Activated naive CD8-positive, alpha-beta T cell treated with anti-CD3 and anti-CD28 coated beads, Interleukin-2, amount 50 U/mL, for 24 hours (primary cell): ENCODE data around the gene RIT2.
"Not testable (repeated sequence)": the region's sequence is repeated elsewhere in the genome, so short reads cannot be mapped to it uniquely, and the experiment has no call there.

Experiments
- ATAC-seq: fragments of 150-1000 bp; cut with Tn5 transposase; one replicate; pipeline ENCODE4 v1.10.0; 2021
- DNase-seq: peaks from one replicate; pipeline ENCODE4 v3.0.0; 2021
- H3K27ac Mint-ChIP-seq: one replicate; pipeline ENCODE4 v1.8.0; 2021; ENCODE audit warnings: mild to moderate bottlenecking, mixed read lengths
- H3K27me3 Mint-ChIP-seq: one replicate; pipeline ENCODE4 v1.8.0; 2021; ENCODE audit warnings: mixed read lengths
- H3K36me3 Mint-ChIP-seq: one replicate; pipeline ENCODE4 v1.8.0; 2021; ENCODE audit warnings: low read depth, mixed read lengths
- H3K4me1 Mint-ChIP-seq: one replicate; pipeline ENCODE4 v1.8.0; 2021; ENCODE audit warnings: mixed read lengths
- H3K4me3 Mint-ChIP-seq: one replicate; pipeline ENCODE4 v1.8.0; 2021; ENCODE audit warnings: mild to moderate bottlenecking, moderate library complexity, mixed read lengths
- H3K9me3 Mint-ChIP-seq: one replicate; pipeline ENCODE4 v1.8.0; 2021; ENCODE audit warnings: mixed read lengths

The RIT2 gene

DNA sequence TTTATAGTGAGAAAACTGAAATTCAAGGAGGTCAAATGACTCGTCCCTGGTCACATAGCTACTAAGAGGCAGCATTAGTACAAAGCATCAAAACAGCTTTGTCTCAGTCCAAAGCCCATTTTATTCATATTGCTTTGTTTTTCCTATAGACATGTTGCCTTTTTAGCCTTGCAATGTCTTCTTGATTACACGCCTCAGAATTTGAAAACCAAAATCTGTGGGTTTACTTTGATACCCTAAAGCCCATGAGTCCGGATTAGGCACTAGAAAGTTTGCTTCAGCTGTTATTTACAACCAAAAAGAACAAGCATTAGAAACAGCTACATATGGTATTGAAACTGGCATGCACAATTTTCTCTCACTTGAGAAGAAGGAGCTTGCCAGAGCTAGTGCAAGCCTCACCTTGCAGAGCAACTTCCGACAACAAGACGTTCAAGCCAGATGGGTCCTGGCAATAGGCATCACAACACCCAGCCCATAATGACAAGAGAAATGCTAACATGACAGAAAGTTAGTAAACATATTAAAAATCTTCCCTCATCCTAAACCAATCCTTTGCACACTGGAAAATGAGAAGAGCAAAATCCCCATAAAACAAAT is 276.8 kb downstream of the RIT2 start:
- H3K9me3 Mint-ChIP-seq = peaks cover 4% of the 10 kb centered on the region
- H3K4me3 Mint-ChIP-seq = no peak overlapping the region

DNA sequence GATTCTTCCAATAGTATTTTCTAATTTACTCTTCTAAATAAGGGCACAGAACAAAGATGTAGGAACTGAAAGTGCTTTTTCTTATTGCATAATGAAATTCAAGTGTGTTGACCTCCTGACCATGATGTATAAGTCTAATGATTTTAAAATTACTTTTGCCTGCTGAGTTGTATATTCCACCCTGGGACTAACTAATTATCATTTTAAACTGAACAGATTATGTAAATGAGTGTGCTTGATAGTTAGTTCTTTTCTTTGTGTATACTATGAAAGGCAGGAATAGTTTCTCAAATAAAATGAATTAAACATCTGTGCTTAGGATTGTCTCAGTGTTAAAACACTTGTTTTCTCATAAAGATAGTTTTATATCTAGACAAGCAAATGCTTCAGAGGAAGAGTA is 284.5 kb downstream of the RIT2 start:
- peaks cover 9% of the 10 kb centered on the region for H3K9me3 Mint-ChIP-seq
- no peaks in the 10 kb centered on the region for H3K36me3 Mint-ChIP-seq
- H3K27ac Mint-ChIP-seq = no peak overlapping the region
- DNase-seq (no peak), ATAC-seq (no peak)
- peaks cover 2% of the 10 kb centered on the region for H3K27me3 Mint-ChIP-seq
- H3K4me3 Mint-ChIP-seq = no peak overlapping the region
- no peaks in the 10 kb centered on the region for H3K4me1 Mint-ChIP-seq

More for the DNA sequence above, 276.8 kb downstream of the RIT2 start:
- H3K27me3 Mint-ChIP-seq = no peaks in the 10 kb centered on the region
- no peak overlapping the region for H3K27ac Mint-ChIP-seq
- DNase-seq (no peak), ATAC-seq (no peak)
- H3K4me1 Mint-ChIP-seq = no peaks in the 10 kb centered on the region
- H3K36me3 Mint-ChIP-seq = no peaks in the 10 kb centered on the region

DNA sequence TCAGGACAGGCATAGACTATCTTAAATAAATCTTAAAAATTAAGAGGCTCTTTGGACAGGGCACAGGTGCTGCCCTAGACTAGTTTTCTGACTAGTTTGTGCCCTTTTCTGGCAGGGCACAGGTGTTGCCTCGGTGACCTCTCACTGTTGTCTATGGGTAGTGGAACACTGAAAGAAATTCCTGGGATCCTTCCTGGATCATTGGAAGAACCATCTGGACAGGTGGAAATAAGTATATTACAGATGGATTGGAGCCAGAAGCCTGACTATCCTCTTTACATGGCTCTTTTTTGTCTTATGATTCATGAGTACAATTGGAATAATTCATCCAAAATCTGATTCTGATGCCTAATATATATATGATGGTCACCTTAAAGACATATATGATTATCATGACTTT is 286.6 kb downstream of the RIT2 start:
- Mint-ChIP-seq H3K4me3 (no peak overlapping the region), H3K4me1 (no peaks in the 10 kb centered on the region), H3K36me3 (no peaks in the 10 kb centered on the region), H3K9me3 (peaks cover 9% of the 10 kb centered on the region), H3K27me3 (peaks cover 2% of the 10 kb centered on the region), H3K27ac (no peak overlapping the region)
- ATAC-seq = no peak
- no peak for DNase-seq

DNA sequence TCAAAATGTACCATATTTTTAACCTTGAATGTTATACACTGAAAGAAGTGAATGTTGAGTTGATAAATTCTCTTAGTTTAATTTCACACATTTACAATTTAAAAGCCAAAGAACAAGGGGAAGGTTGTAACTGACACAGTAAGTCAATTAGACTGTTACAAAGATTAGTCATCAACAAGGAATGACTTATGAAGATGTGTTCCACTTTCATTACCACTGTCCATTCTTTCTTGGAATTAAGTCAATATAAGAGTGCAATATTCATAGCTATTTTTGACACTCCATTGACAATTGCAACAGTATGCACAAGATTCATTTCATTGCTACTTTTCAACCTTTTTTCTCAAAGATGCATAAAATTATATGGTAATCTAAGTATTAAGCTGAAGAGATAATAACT is 291.3 kb downstream of the RIT2 start:
- Mint-ChIP-seq H3K9me3 (no peaks in the 10 kb centered on the region), H3K36me3 (no peaks in the 10 kb centered on the region), H3K27me3 (no peaks in the 10 kb centered on the region), H3K4me3 (no peak overlapping the region), H3K4me1 (no peaks in the 10 kb centered on the region), H3K27ac (no peak overlapping the region)
- no peak for DNase-seq
- ATAC-seq = no peak

DNA sequence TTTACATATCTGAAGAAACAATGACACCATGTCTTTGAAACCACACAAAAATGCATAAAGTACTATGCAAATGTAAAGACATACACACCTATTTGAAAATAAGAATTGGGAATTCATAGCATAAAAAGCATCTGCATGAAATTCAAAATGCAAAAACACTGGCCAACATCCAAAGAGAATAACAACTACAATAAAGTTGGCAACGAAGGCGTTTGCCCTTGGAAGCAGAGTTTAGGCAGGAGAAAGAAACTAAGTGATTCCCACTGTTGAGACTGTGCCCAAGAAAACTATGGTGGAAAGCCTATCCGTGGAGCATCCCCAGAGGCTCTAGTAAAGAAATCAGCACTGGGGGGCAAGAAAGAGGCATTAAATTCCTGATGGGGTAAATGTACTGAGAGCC is 292.8 kb downstream of the RIT2 start:
- H3K9me3 Mint-ChIP-seq = no peaks in the 10 kb centered on the region
- no peak overlapping the region for H3K4me3 Mint-ChIP-seq
- H3K27ac Mint-ChIP-seq = no peak overlapping the region
- no peaks in the 10 kb centered on the region for H3K4me1 Mint-ChIP-seq
- DNase-seq (no peak), ATAC-seq (no peak)
- no peaks in the 10 kb centered on the region for H3K27me3 Mint-ChIP-seq
- no peaks in the 10 kb centered on the region for H3K36me3 Mint-ChIP-seq

DNA sequence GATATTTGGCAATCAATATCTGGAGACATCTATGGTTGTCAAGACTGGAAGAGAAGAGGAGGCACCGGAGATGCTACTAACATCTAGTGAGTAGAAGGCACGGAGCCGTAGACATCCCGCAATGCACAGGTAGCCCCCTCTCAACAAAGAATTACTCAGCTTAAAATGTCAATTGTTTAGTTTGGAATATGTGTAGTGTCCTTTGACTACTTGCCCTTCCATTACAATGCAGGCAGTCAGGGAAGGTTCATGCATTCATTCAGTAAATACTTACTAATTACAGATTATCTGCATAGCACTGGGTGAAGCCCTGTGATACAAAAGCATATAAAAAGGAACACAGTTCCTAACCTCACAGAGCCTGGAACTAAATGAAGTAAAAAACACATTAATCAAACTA is 294.0 kb downstream of the RIT2 start:
- H3K4me1 Mint-ChIP-seq = no peaks in the 10 kb centered on the region
- no peaks in the 10 kb centered on the region for H3K27me3 Mint-ChIP-seq
- H3K27ac Mint-ChIP-seq = no peak overlapping the region
- no peak overlapping the region for H3K4me3 Mint-ChIP-seq
- ATAC-seq (no peak), DNase-seq (no peak)
- H3K36me3 Mint-ChIP-seq = no peaks in the 10 kb centered on the region
- H3K9me3 Mint-ChIP-seq = no peaks in the 10 kb centered on the region

DNA sequence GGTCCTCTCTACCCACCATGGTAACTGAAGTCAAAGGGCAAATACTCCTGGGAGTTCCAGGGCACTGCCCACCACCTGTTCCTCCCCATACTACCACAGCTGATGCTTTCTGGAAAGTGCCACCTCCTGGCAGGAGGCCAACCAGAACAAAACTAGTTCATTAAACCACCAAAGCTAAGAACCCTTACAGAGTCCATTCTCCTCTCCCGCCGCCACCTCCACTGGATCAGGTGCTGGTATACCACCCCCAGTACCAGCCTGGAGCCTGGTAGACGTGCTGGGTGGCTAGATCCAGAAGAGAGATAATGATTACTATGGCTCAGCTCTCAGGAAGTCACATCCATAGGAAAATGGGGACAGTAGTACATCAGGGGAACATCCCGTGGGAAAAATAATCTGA is 300.9 kb downstream of the RIT2 start:
- H3K9me3 Mint-ChIP-seq = peaks cover 9% of the 10 kb centered on the region
- H3K4me1 Mint-ChIP-seq = no peaks in the 10 kb centered on the region
- no peak for DNase-seq
- H3K27ac Mint-ChIP-seq = no peak overlapping the region
- no peak overlapping the region for H3K4me3 Mint-ChIP-seq
- ATAC-seq = no peak
- H3K27me3 Mint-ChIP-seq = no peaks in the 10 kb centered on the region
- H3K36me3 Mint-ChIP-seq = no peaks in the 10 kb centered on the region

DNA sequence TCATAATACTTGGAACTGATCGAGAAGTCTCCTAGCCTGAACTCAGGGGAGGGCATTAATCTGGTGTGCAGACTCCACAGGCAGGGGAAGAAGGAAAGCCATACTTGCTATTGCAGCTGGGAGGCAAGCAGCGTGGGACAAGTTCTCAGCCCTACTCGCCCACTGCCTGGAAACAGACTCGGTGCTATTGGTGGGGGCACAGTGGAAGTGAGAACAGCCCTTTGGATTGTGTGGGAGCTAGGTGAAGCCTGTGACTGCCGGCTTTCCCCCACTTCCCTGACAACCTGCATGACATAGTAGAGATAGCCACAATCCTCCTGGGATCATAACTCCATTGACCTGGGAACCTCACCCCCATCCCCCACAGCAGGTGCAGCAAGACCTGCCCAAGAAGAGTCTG is 301.3 kb downstream of the RIT2 start:
- no peaks in the 10 kb centered on the region for H3K4me1 Mint-ChIP-seq
- no peaks in the 10 kb centered on the region for H3K27me3 Mint-ChIP-seq
- H3K27ac Mint-ChIP-seq = no peak overlapping the region
- no peaks in the 10 kb centered on the region for H3K36me3 Mint-ChIP-seq
- H3K4me3 Mint-ChIP-seq = no peak overlapping the region
- DNase-seq = no peak
- peaks cover 9% of the 10 kb centered on the region for H3K9me3 Mint-ChIP-seq
- no peak for ATAC-seq

DNA sequence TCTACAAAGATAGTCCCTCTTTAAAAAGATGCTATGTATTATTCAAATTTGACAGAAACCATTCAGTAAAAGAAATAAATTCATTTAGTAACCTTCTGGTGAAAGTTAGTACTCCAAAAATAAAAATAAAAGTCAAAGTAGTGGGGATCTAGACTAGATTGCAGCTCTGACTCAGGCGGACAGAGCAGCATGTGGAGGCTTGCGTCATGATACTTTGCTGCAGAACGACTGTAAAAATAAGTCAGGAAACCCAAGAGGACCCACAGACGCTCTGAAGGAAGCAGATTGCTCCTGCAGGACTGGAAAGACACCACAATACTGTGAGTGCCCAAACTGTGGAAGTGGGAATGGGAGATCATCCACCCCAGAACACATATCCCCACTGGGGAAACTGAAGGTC is 301.9 kb downstream of the RIT2 start:
- ATAC-seq = no peak
- Mint-ChIP-seq H3K9me3 (peaks cover 9% of the 10 kb centered on the region), H3K27me3 (no peaks in the 10 kb centered on the region), H3K4me3 (no peak overlapping the region), H3K36me3 (no peaks in the 10 kb centered on the region), H3K4me1 (no peaks in the 10 kb centered on the region), H3K27ac (no peak overlapping the region)
- no peak for DNase-seq

DNA sequence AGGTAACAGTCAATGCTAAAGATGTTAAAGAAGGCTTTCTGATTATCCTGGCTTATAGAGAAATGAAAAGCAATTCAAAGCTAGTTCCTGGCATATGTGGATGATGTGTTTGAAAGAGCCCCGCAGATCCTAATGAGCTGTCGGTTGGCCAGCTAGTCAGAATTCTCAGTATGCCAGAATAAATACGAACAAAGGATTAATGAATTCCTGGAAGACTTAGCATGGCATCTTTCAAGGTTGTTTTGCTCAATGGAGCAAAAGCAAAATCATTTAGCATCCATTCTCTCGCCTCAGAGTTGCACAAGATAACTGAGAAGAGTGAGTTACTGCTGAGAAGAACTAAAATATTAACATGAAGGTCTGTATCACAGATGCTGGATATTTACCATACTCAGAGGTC is 307.6 kb downstream of the RIT2 start:
- Mint-ChIP-seq H3K4me3 (no peak overlapping the region), H3K27me3 (no peaks in the 10 kb centered on the region), H3K9me3 (peaks cover 9% of the 10 kb centered on the region), H3K36me3 (no peaks in the 10 kb centered on the region), H3K4me1 (no peaks in the 10 kb centered on the region), H3K27ac (no peak overlapping the region)
- DNase-seq = no peak
- ATAC-seq = no peak

DNA sequence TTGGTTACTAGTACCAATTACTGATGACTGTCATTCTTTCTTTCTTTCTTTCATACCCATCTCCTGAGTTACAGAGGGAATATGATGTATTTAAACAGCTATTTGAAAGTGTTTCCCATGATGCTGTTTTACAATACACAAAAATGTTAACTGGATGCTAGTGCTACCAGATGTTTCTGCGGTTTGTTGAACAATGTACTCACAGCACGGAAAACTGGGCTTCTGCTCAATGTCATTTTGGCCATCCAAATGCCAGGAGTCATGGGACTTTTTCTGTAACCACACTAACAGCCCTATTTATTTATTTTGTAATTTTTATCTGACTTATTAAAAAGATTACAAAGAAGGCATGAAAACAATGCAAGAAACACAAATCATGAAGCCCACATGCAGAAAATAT is 313.8 kb downstream of the RIT2 start:
- Mint-ChIP-seq H3K4me3 (no peak overlapping the region), H3K36me3 (no peaks in the 10 kb centered on the region), H3K9me3 (peaks cover 4% of the 10 kb centered on the region), H3K4me1 (no peaks in the 10 kb centered on the region), H3K27me3 (no peaks in the 10 kb centered on the region), H3K27ac (no peak overlapping the region)
- DNase-seq (no peak), ATAC-seq (no peak)

DNA sequence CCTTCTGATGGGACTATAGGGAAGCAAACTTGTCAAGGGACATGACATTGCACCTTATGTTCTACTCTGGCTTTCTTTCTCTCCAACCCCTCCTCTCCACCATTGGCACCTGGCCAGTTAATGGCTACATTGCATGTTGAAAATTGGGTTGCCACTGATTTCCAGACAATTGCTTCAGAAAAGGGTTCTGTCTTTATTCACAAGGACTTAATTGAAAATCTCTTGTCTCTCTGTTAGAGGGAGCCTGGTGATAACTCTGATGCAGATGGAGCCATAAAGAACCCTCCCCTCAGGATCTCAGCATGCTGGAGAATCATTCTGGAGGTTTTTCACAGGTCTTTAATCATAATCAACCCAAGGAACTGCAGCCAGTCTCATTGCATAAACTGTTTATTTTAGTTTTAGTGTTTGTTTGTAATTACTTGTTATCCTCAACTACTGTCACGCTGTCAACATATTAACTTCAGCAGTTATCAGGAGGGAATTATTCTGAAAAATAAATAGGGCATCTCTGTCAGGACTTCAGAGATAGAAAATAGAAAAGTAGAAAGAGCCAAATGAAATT is 316.8 kb downstream of the RIT2 start:
- Mint-ChIP-seq H3K4me1 (no peaks in the 10 kb centered on the region), H3K4me3 (no peak overlapping the region)

DNA sequence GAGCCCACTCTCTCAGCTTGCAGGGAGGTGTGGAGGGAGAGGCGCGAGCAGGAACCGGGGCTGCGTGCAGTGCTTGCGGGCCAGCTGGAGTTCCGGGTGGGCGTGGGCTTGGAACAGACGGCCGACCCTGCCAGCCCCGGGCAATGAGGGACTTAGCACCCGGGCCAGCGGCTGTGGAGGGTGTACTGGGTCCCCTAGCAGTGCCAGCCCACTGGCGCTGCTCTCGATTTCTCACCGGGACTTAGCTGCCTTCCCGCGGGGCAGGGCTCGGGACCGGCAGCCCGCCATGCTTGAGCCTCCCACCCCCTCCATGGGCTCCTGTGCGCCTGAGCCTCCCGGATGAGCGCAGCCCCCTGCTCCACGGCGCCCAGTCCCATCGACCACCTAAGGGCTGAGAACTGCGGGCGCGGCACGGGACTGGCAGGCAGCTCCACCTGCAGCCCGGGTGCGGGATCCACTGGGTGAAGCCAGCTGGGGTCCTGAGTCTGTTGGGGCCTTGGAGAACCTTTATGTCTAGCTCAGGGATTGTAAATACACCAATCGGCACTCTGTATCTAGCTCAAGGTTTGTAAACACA is 320.2 kb downstream of the RIT2 start:
- not testable (repeated sequence) for H3K27ac Mint-ChIP-seq, ATAC-seq, H3K9me3 Mint-ChIP-seq, H3K27me3 Mint-ChIP-seq, H3K4me1 Mint-ChIP-seq, H3K4me3 Mint-ChIP-seq, H3K36me3 Mint-ChIP-seq, DNase-seq

More for the DNA sequence above, 316.8 kb downstream of the RIT2 start:
- DNase-seq (no peak), ATAC-seq (no peak)
- Mint-ChIP-seq H3K36me3 (no peaks in the 10 kb centered on the region), H3K9me3 (peaks cover 4% of the 10 kb centered on the region), H3K27me3 (no peaks in the 10 kb centered on the region), H3K27ac (no peak overlapping the region)

DNA sequence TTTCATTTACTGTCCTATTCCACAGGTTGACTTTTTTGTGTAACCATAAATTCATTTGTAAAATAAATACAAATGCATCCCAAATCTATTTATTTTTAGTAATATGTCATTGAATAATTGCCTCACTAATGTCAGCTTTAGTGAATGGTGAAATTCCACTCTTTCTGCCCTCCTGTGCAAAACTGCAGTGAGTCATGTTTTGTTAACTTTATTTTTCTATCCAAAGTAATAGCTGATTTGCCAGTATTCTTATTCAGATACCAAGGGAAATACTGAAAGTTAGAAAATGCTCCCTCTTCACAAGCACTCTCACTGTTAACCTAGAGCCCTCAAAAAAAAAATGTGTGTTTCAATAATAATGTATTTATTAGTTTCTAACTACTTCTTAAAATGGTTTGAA is 322.8 kb downstream of the RIT2 start:
- Mint-ChIP-seq H3K4me1 (no peaks in the 10 kb centered on the region), H3K27me3 (no peaks in the 10 kb centered on the region), H3K4me3 (no peak overlapping the region), H3K9me3 (peaks cover 4% of the 10 kb centered on the region), H3K36me3 (no peaks in the 10 kb centered on the region), H3K27ac (no peak overlapping the region)
- DNase-seq = no peak
- ATAC-seq = no peak

DNA sequence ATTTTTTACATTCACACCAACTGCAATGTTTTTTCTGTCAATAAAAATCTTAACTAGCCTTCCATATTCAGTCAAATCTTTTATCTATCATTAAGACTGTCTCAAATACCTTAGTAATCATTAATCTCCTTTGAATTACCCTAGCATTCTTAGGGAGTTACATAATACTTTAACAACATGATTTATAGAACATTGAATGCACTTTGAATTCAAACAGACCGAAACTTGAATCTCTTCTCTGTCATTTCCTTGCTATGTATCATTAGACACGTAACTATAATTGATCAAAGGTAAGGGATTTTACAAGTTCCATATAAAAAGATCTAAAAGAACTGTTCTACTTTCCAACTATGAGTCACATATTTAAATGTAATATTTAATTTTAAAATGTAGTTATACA is 330.9 kb downstream of the RIT2 start:
- ATAC-seq = no peak
- Mint-ChIP-seq H3K27me3 (no peaks in the 10 kb centered on the region), H3K4me1 (no peaks in the 10 kb centered on the region), H3K9me3 (peaks cover 8% of the 10 kb centered on the region), H3K36me3 (no peaks in the 10 kb centered on the region), H3K27ac (no peak overlapping the region), H3K4me3 (no peak overlapping the region)
- DNase-seq = no peak

DNA sequence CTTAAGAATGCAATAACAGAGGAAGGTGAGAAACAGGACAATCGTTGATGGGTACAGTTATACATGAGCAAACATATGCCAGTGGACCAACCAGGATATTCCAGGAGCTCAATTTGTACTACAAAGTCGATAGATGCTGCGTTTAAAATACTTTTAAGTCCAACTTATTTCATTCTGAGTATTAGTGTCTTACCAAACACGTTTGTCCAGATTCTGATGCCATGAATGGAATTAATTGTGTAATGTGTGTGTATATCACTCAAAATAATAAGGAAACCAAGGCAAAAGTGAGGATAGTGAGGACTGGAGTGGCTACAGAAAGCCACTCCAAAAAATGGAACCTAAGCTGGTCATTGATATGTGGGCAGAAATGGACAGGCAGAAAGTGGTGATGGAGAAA is 332.6 kb downstream of the RIT2 start:
- DNase-seq (no peak), ATAC-seq (no peak)
- Mint-ChIP-seq H3K27me3 (no peaks in the 10 kb centered on the region), H3K9me3 (peaks cover 8% of the 10 kb centered on the region), H3K4me3 (no peak overlapping the region), H3K36me3 (no peaks in the 10 kb centered on the region), H3K27ac (no peak overlapping the region), H3K4me1 (no peaks in the 10 kb centered on the region)
